H1 (cell line): ENCODE measurements around the gene POLRMT. TPM values are rescaled to one million over a fixed set of nuclear protein-coding genes. Genes with fewer than 3 reads are reported as not detected.

Experiments used
- CTCF ChIA-PET: fragments of 300-600 bp; sonication (Branson Sonifier 250); formaldehyde crosslinking; loops from one replicate; lab custom pipeline; 2021; ENCODE audit not compliant: partially characterized antibody; lab: Charles Lee
- POLR2A ChIA-PET: fragments of 300-600 bp; sonication (Branson Sonifier 250); formaldehyde crosslinking; loops from one replicate; lab custom pipeline; 2021; ENCODE audit warnings: inconsistent platforms; ENCODE audit not compliant: partially characterized antibody; lab: Charles Lee
- DNase-seq, 2 experiments: peaks; one replicate each; pipeline versions ENCODE4 v3.0.0 to v3.0.0-alpha.2; 2010 to 2022; ENCODE audit warnings: low spot score in 2 of 2, low read depth in 1 of 2, mixed read lengths in 1 of 2
- FAIRE-seq: peaks from 2 replicates; lab custom pipeline; 2011; peaks lifted over from hg19 to GRCh38; lab: Jason Lieb, UNC
- H2AFZ ChIP-seq: 2 replicates; pipeline ENCODE4 v1.8.1; 2012; ENCODE audit warnings: low read length, inconsistent platforms
- H2AK5ac ChIP-seq: 2 replicates; pipeline ENCODE4 v1.6.1; 2013; ENCODE audit warnings: low read depth, low read length
- H2BK120ac ChIP-seq: replicated peaks from 2 replicates; pipeline ENCODE3; 2013; ENCODE audit warnings: low read depth, low read length, inconsistent platforms
- H2BK12ac ChIP-seq: 2 replicates; pipeline ENCODE4 v1.6.1; 2013; ENCODE audit warnings: low read depth, low read length
- H2BK15ac ChIP-seq: 2 replicates; pipeline ENCODE4 v1.6.1; 2013; ENCODE audit warnings: low read length
- H2BK20ac ChIP-seq: 2 replicates; pipeline ENCODE4 v1.6.1; 2013; ENCODE audit warnings: low read length
- H2BK5ac ChIP-seq: 2 replicates; pipeline ENCODE4 v1.6.1; 2013; ENCODE audit warnings: low read depth, low read length
- H3K14ac ChIP-seq: 2 replicates; pipeline ENCODE4 v1.6.1; 2013; ENCODE audit warnings: inconsistent platforms; ENCODE audit not compliant: insufficient read length
- H3K18ac ChIP-seq: 2 replicates; pipeline ENCODE4 v1.6.1; 2013; ENCODE audit warnings: low read length; ENCODE audit errors: extremely low read depth
- H3K23ac ChIP-seq: 2 replicates; pipeline ENCODE4 v1.6.1; 2013; ENCODE audit warnings: inconsistent platforms; ENCODE audit not compliant: insufficient read length
- H3K23me2 ChIP-seq: 2 replicates; pipeline ENCODE4 v1.6.1; 2013; ENCODE audit warnings: low read depth, low read length
- H3K27ac ChIP-seq: 2 replicates; pipeline ENCODE4 v1.6.1; 2011; ENCODE audit warnings: low read depth, low read length, inconsistent platforms
- H3K27me3 ChIP-seq, 4 experiments: replicated peaks in 1 of 4; 1 replicate in 1 of 4; 2 replicates in 3 of 4; pipeline versions ENCODE4 v1.6.1 to v1.8.1; 2011 to 2013; ENCODE audit warnings: low read length in 3 of 4, mild to moderate bottlenecking in 3 of 4, inconsistent platforms in 2 of 4, mixed read lengths in 2 of 4, moderate library complexity in 1 of 4; ENCODE audit not compliant: control insufficient read depth in 3 of 4, insufficient read depth in 3 of 4; ENCODE audit errors: extremely low read depth in 1 of 4
- H3K36me3 ChIP-seq, 4 experiments: 2 replicates each; pipeline versions ENCODE4 v1.6.1 to v1.8.1; 2011 to 2013; ENCODE audit warnings: mild to moderate bottlenecking in 4 of 4, low read length in 3 of 4, moderate library complexity in 2 of 4, control low read depth in 1 of 4, inconsistent platforms in 1 of 4; ENCODE audit not compliant: insufficient read depth in 4 of 4, control insufficient read depth in 2 of 4
- H3K4ac ChIP-seq: replicated peaks from 2 replicates; pipeline ENCODE3; 2013; ENCODE audit warnings: low read length, low read depth, mixed read lengths, inconsistent platforms; ENCODE audit not compliant: insufficient read length
- H3K4me1 ChIP-seq, 4 experiments: replicated peaks in 1 of 4; 1 replicate in 1 of 4; 2 replicates in 3 of 4; pipeline versions ENCODE4 v1.6.1 to v1.8.1; 2011 to 2013; ENCODE audit warnings: low read length in 3 of 4, inconsistent platforms in 2 of 4, mixed read lengths in 1 of 4; ENCODE audit not compliant: insufficient read depth in 4 of 4, control insufficient read depth in 3 of 4
- H3K4me2 ChIP-seq, 2 experiments: 2 replicates each; pipeline versions ENCODE4 v1.6.1 to v1.8.1; 2011 to 2013; ENCODE audit warnings: low read depth in 2 of 2, low read length in 2 of 2, control low read depth in 1 of 2, inconsistent platforms in 1 of 2, mild to moderate bottlenecking in 1 of 2; ENCODE audit not compliant: insufficient read depth in 1 of 2
- H3K4me3 ChIP-seq, 4 experiments: fragments of 200-600, 300-600 bp in 1 of 4; sonication (generic), shearing (Covaris generic), sonication (Bioruptor Twin) in 1 of 4; 2 replicates each; pipeline versions ENCODE4 v1.5.1 to v1.8.1; 2011 to 2016; ENCODE audit warnings: low read length in 4 of 4, low read depth in 3 of 4, control low read depth in 2 of 4, inconsistent platforms in 2 of 4, mild to moderate bottlenecking in 2 of 4, mixed read lengths in 1 of 4, moderate library complexity in 1 of 4; ENCODE audit not compliant: insufficient read depth in 2 of 4; ENCODE audit errors: extremely low read depth in 1 of 4
- H3K56ac ChIP-seq: replicated peaks from 2 replicates; pipeline ENCODE3; 2013; ENCODE audit warnings: low read depth, mild to moderate bottlenecking, mixed read lengths, low read length, inconsistent platforms; ENCODE audit not compliant: insufficient read length
- H3K79me1 ChIP-seq: 2 replicates; pipeline ENCODE4 v1.6.1; 2013; ENCODE audit warnings: low read depth, low read length, control low read depth
- H3K79me2 ChIP-seq, 2 experiments: 2 replicates each; pipeline versions ENCODE4 v1.6.1 to v1.8.1; 2012 to 2013; ENCODE audit warnings: low read length in 2 of 2, mild to moderate bottlenecking in 2 of 2, inconsistent platforms in 1 of 2; ENCODE audit not compliant: insufficient read depth in 2 of 2, control insufficient read depth in 1 of 2
- H3K9ac ChIP-seq, 4 experiments: replicated peaks in 1 of 4; 1 replicate in 1 of 4; 2 replicates in 3 of 4; pipeline versions ENCODE4 v1.6.1 to v1.8.1; 2011 to 2013; ENCODE audit warnings: low read depth in 3 of 4, low read length in 3 of 4, control low read depth in 2 of 4, mild to moderate bottlenecking in 2 of 4, moderate library complexity in 2 of 4, inconsistent platforms in 1 of 4; ENCODE audit errors: extremely low read depth in 1 of 4
- H3K9me3 ChIP-seq, 2 experiments: 2 replicates each; pipeline versions ENCODE4 v1.6.1 to v1.8.1; 2012 to 2013; ENCODE audit warnings: mild to moderate bottlenecking in 2 of 2, moderate library complexity in 2 of 2, control low read depth in 1 of 2, inconsistent platforms in 1 of 2, low read depth in 1 of 2, low read length in 1 of 2, mixed read lengths in 1 of 2; ENCODE audit not compliant: insufficient read depth in 2 of 2
- H4K20me1 ChIP-seq, 2 experiments: replicated peaks in 1 of 2; 2 replicates each; pipeline versions ENCODE3 to v1.8.1; 2011 to 2013; ENCODE audit warnings: inconsistent platforms in 2 of 2, low read length in 2 of 2, mild to moderate bottlenecking in 1 of 2; ENCODE audit not compliant: insufficient read depth in 2 of 2, control insufficient read depth in 1 of 2
- H4K5ac ChIP-seq: 2 replicates; pipeline ENCODE4 v1.6.1; 2013; ENCODE audit warnings: low read length, low read depth, mixed read lengths, inconsistent platforms; ENCODE audit not compliant: insufficient read length
- H4K8ac ChIP-seq: 2 replicates; pipeline ENCODE4 v1.8.0; 2013; ENCODE audit warnings: mild to moderate bottlenecking, moderate library complexity, low read length, inconsistent platforms; ENCODE audit not compliant: insufficient read depth; ENCODE audit errors: extremely low read depth
- H4K91ac ChIP-seq: replicated peaks from 2 replicates; pipeline ENCODE3; 2013; ENCODE audit warnings: low read length, mixed read lengths, inconsistent platforms; ENCODE audit not compliant: insufficient read length
- BRCA1 ChIP-seq: IDR thresholded peaks from 2 replicates; pipeline ENCODE4 v1.6.1; 2012; ENCODE audit warnings: low read depth, low read length, improper control_type of control experiment
- CBX8 ChIP-seq: fragments of 300-800, 300-1000 bp; sonication (generic); IDR thresholded peaks from 2 replicates; pipeline ENCODE4 v1.7.1; 2016; ENCODE audit warnings: low read depth, low read length, borderline replicate concordance
- CEBPB ChIP-seq: IDR thresholded peaks from 2 replicates; pipeline ENCODE4 v1.6.1; 2012; ENCODE audit warnings: low read depth, low read length
- CHD2 ChIP-seq: IDR thresholded peaks from 2 replicates; pipeline ENCODE4 v1.6.1; 2012; ENCODE audit warnings: low read length, improper control_type of control experiment
- EGR1 ChIP-seq: IDR thresholded peaks from 2 replicates; pipeline ENCODE4 v1.6.1; 2011; ENCODE audit warnings: low read depth, low read length, borderline replicate concordance
- EP300 ChIP-seq, 2 experiments: IDR thresholded peaks; 1 replicate in 1 of 2; 2 replicates in 1 of 2; pipeline ENCODE4 v1.6.1; 2011 to 2012; ENCODE audit warnings: low read depth in 2 of 2, low read length in 2 of 2, mild to moderate bottlenecking in 2 of 2, borderline replicate concordance in 1 of 2, inconsistent platforms in 1 of 2, moderate library complexity in 1 of 2
- GTF2F1 ChIP-seq: IDR thresholded peaks from 2 replicates; pipeline ENCODE4 v1.6.1; 2012; ENCODE audit warnings: low read depth, low read length, improper control_type of control experiment, borderline replicate concordance
- WGBS, 2 experiments: shearing (Covaris generic) in 1 of 2; methylation state at CpG; one replicate each; pipeline versions ENCODE4 v1.1.6 to v1.1.7; 2013 to 2015; ENCODE audit warnings: low lambda C conversion rate in 2 of 2, mixed read lengths in 2 of 2, inconsistent platforms in 1 of 2, low coverage in 1 of 2, missing lambda C conversion rate in 1 of 2; ENCODE audit not compliant: insufficient replicate concordance in 2 of 2, insufficient coverage in 1 of 2, insufficient read length in 1 of 2; ENCODE audit errors: extremely low coverage in 1 of 2, missing lambda C conversion rate in 1 of 2; 5-methylcytosine and 5-hydroxymethylcytosine counted together
- polyA plus RNA-seq, 7 experiments: library from polyadenylated mRNA; depleted of rRNA in 3 of 7; stranded (reverse) in 5 of 7; unstranded in 2 of 7; fragments of >200 nt in 5 of 7; fragments of 200-250 nt in 2 of 7; gene quantifications; 1 replicate in 5 of 7; 2 replicates in 1 of 7; 4 replicates in 1 of 7; pipeline versions ENCODE4 v1.2.1 to v1.2.3, GENCODE V29; 2011 to 2013; ENCODE audit warnings: missing spikeins in 2 of 7, mixed read lengths in 2 of 7
- total RNA-seq: library from RNA; stranded (reverse); fragmentation: NEBNext Ultra II Directional; extraction: Animal tissue kit (Norgen Biotek cat#: 25700); gene quantifications from 2 replicates; pipeline ENCODE4 v1.2.1, GENCODE V29; 2021
- TF ChIP-seq, protein P1 (sequence below): IDR thresholded peaks from 2 replicates; pipeline ENCODE4 v1.6.1; 2012; ENCODE audit warnings: inconsistent platforms
- TF ChIP-seq, protein P2 (sequence below): IDR thresholded peaks from 2 replicates; pipeline ENCODE4 v1.6.1; 2012; ENCODE audit warnings: inconsistent platforms
- TF ChIP-seq, protein P3 (sequence below): IDR thresholded peaks from 2 replicates; pipeline ENCODE4 v1.6.1; 2011; ENCODE audit warnings: low read depth, mild to moderate bottlenecking, low read length; ENCODE audit not compliant: insufficient read depth

Gene POLRMT
- total and polyA plus RNA-seq, 2 of the 8 experiments (the other 6 are each of a cell fraction or from before 2014, with no cell fraction given): 93.0 to 111 TPM

DNA sequence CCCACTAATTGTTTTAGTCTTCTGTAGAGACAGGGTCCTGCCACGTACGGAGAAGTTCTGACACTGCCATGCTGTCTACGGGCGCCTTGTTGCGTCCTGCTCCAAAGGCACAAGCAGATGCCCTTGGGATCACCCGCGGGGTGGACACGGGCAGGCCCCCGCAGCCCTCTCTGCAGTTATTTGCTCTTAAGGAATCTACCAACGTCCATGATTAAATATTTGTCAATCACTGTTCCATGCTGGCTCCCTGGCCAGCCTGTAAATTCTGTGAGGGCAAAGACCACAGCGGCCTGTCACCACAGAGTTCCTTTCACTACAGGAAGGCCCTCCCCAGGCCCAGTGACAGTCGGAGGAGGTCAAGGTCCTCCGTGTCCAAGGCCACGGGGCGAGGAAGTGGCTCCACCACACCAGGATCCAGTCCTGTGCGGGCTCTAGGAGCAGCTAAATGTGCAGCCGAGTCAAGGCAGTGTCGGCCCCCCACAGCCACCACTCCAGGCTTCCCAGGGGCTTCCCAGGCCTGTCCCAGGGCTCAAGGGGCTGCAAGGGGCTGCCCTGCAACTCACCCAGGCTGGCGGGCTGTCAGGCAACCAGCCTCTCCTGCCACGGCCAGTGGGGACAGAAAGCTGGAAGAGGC, 27.6 kb upstream of the POLRMT start:
- Histone ChIP-seq H3K9ac (no peak overlapping the region; a peak in 1 of 7 replicates), H2BK5ac (no peak overlapping the region; the same call in 1 of the 2 replicates), H3K9me3 (peaks cover 5 to 6% of the 10 kb centered on the region in 2 experiments; a peak in 2 of 4 replicates), H3K23ac (no peak overlapping the region), H3K4me2 (peak overlapping the region; percentile 80 to 93), H2BK12ac (no peak overlapping the region), H2BK120ac (no peak overlapping the region), H4K8ac (peak overlapping the region; percentile 43; the same call in 1 of the 2 replicates), H3K14ac (no peak overlapping the region), H2AK5ac (no peak overlapping the region), H4K5ac (no peak overlapping the region), H3K4me3 (peak overlapping the region in 3 of 4 experiments; percentile 15 to 99 (median 81); a peak in 5 of 8 replicates), H3K79me1 (peaks cover 6% of the 10 kb centered on the region), H3K79me2 (peaks cover 52 to 70% of the 10 kb centered on the region in 2 experiments), H3K27ac (no peak overlapping the region), H3K4me1 (peaks cover 0 to 14% (median 6%) of the 10 kb centered on the region in 4 experiments; a peak in 5 of 7 replicates), H2BK20ac (no peak overlapping the region), H2BK15ac (no peak overlapping the region), H3K56ac (no peak overlapping the region), H4K91ac (no peak overlapping the region), H3K23me2 (peaks cover 3% of the 10 kb centered on the region; the same call in 1 of the 2 replicates), H3K4ac (no peak overlapping the region), H4K20me1 (peaks cover 39 to 43% of the 10 kb centered on the region in 2 experiments), H3K18ac (no peak overlapping the region), H2AFZ (no peak overlapping the region), H3K36me3 (peaks cover 0 to 6% (median 0%) of the 10 kb centered on the region in 4 experiments; a peak in 1 of 8 replicates), H3K27me3 (peaks cover 0 to 4% (median 2%) of the 10 kb centered on the region in 4 experiments; a peak in 1 of 7 replicates)
- 85% methylated on average over 20 of the region's 20 CpGs; no CpG with 5 or more reads in 1 of the 2 experiments for WGBS, 2 experiments
- no peak for DNase-seq
- ChIA-PET CTCF (interaction anchor here (1.0 to 1.2 kb wide), 2 partner anchors 10 to 81 kb away, joined by 3 to 4 read pairs; no protein-coding TSS in a partner anchor), POLR2A (interaction anchor here (0.8 to 1.1 kb wide), 3 partner anchors 11 to 89 kb away, joined by 3 read pairs; partner anchors contain the start of gene BSG)
- no peak for FAIRE-seq
- TF ChIP-seq CBX8 (no peak), EGR1 (no peak), CHD2 (no peak), GTF2F1 (no peak), BRCA1 (no peak), CEBPB (no peak), EP300 (IDR thresholded peaks at IDR 0.05; ENCODE audit: borderline replicate concordance in 1 of 2, low read depth in 2 of 2, low read length in 2 of 2) (no peak)
- TF ChIP-seq, protein P1, sequence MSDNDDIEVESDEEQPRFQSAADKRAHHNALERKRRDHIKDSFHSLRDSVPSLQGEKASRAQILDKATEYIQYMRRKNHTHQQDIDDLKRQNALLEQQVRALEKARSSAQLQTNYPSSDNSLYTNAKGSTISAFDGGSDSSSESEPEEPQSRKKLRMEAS: no peak
- TF ChIP-seq, protein P2, sequence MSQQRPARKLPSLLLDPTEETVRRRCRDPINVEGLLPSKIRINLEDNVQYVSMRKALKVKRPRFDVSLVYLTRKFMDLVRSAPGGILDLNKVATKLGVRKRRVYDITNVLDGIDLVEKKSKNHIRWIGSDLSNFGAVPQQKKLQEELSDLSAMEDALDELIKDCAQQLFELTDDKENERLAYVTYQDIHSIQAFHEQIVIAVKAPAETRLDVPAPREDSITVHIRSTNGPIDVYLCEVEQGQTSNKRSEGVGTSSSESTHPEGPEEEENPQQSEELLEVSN: no peak
- TF ChIP-seq, protein P3, sequence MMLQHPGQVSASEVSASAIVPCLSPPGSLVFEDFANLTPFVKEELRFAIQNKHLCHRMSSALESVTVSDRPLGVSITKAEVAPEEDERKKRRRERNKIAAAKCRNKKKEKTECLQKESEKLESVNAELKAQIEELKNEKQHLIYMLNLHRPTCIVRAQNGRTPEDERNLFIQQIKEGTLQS: no peak
